ENCODE data around the gene CFAP20DC.
"Not testable (repeated sequence)": the region's sequence is repeated elsewhere in the genome, so short reads cannot be mapped to it uniquely, and the experiment has no call there.

Gene CFAP20DC

GRCh38 chr3:59049671-59050331 is at the start of gene CFAP20DC:
CFAP20DC (minus strand) TSS chr3:59050025; CDS start chr3:59049631, 394 bp downstream.
- DNase-seq (ENCODE audit: low read depth in 2 of 2) = peak; percentile 63 to 77

- DNase-seq (ENCODE audit: low read depth in 2 of 2) = not testable (repeated sequence)
Observed at GRCh38 chr3:59098516-59098915, 48.7 kb upstream of the CFAP20DC start.

- no peak for DNase-seq (ENCODE audit: low read depth in 2 of 2)
Observed at GRCh38 chr3:59094446-59094845, 44.6 kb upstream of the CFAP20DC start.

- DNase-seq (ENCODE audit: low read depth in 2 of 2) = no peak
Observed at GRCh38 chr3:59093521-59093920, 43.7 kb upstream of the CFAP20DC start.

- no peak for DNase-seq (ENCODE audit: low read depth in 2 of 2)
Observed at GRCh38 chr3:59088761-59089160, 38.9 kb upstream of the CFAP20DC start.

- DNase-seq (ENCODE audit: low read depth in 2 of 2) = no peak
Observed at GRCh38 chr3:59085976-59086375, 36.2 kb upstream of the CFAP20DC start.

GRCh38 chr3:59084583-59084982 is 34.8 kb upstream of the CFAP20DC start:
- no peak for DNase-seq (ENCODE audit: low read depth in 2 of 2)

GRCh38 chr3:59082106-59082505 is 32.3 kb upstream of the CFAP20DC start:
- DNase-seq (ENCODE audit: low read depth in 2 of 2) = no peak

- no peak for DNase-seq (ENCODE audit: low read depth in 2 of 2)
Observed at GRCh38 chr3:59081071-59081470, 31.2 kb upstream of the CFAP20DC start.

GRCh38 chr3:59079962-59080361 is 30.1 kb upstream of the CFAP20DC start:
- no peak for DNase-seq (ENCODE audit: low read depth in 2 of 2)

- DNase-seq (ENCODE audit: low read depth in 2 of 2) = no peak
Observed at GRCh38 chr3:59074764-59075163, 24.9 kb upstream of the CFAP20DC start.

- no peak for DNase-seq (ENCODE audit: low read depth in 2 of 2)
Observed at GRCh38 chr3:59072681-59073080, 22.9 kb upstream of the CFAP20DC start.

GRCh38 chr3:59069838-59070237 is 20.0 kb upstream of the CFAP20DC start:
- DNase-seq (ENCODE audit: low read depth in 2 of 2) = no peak

- no peak for DNase-seq (ENCODE audit: low read depth in 2 of 2)
Observed at GRCh38 chr3:59065240-59065639, 15.4 kb upstream of the CFAP20DC start.

GRCh38 chr3:59064728-59065127 is 14.9 kb upstream of the CFAP20DC start:
- DNase-seq (ENCODE audit: low read depth in 2 of 2) = no peak

- DNase-seq (ENCODE audit: low read depth in 2 of 2) = no peak
Observed at GRCh38 chr3:59064276-59064675, 14.5 kb upstream of the CFAP20DC start.

GRCh38 chr3:59056706-59057105 is 6.9 kb upstream of the CFAP20DC start:
- DNase-seq (ENCODE audit: low read depth in 2 of 2) = no peak

- DNase-seq (ENCODE audit: low read depth in 2 of 2) = no peak
Observed at GRCh38 chr3:59052803-59053411, 3.1 kb upstream of the CFAP20DC start.

GRCh38 chr3:59050811-59051414 is 1.1 kb upstream of the CFAP20DC start:
- DNase-seq (ENCODE audit: low read depth in 2 of 2) = not testable (repeated sequence)

GRCh38 chr3:59046839-59047238 is 3.0 kb downstream of the CFAP20DC start:
- no peak for DNase-seq (ENCODE audit: low read depth in 2 of 2)

- no peak for DNase-seq (ENCODE audit: low read depth in 2 of 2)
Observed at GRCh38 chr3:59043391-59043790, 6.4 kb downstream of the CFAP20DC start.

- DNase-seq (ENCODE audit: low read depth in 2 of 2) = no peak
Observed at GRCh38 chr3:59040902-59041301, 8.9 kb downstream of the CFAP20DC start.

- DNase-seq (ENCODE audit: low read depth in 2 of 2) = no peak
Observed at GRCh38 chr3:59027607-59028006, 22.2 kb downstream of the CFAP20DC start.
